OCI-LY1 (cell line): ENCODE measurements around the gene PTK7.

Source experiments
- H2AFZ ChIP-seq: fragments of 200-600 bp; sonication (generic), shearing (Covaris generic); 2 replicates; pipeline ENCODE4 v1.6.0; 2014; ENCODE audit warnings: antibody characterized with exemption, mild to moderate bottlenecking, low read length
- H3F3A ChIP-seq: fragments of 200-600 bp; sonication (generic), shearing (Covaris generic); 2 replicates; pipeline ENCODE4 v1.6.0; 2014; ENCODE audit warnings: mild to moderate bottlenecking, antibody characterized with exemption, low read length, moderate library complexity; ENCODE audit not compliant: insufficient read depth
- H3K27ac ChIP-seq: fragments of 200-600 bp; sonication (generic); 2 replicates; pipeline ENCODE4 v1.5.1; 2014; ENCODE audit warnings: low read length, mixed run types, mild to moderate bottlenecking, low read depth; ENCODE audit not compliant: poor library complexity, severe bottlenecking
- H3K27me3 ChIP-seq: fragments of 200-600 bp; sonication (generic); 2 replicates; pipeline ENCODE4 v1.6.0; 2014; ENCODE audit warnings: antibody characterized with exemption, mild to moderate bottlenecking, low read length, moderate library complexity; ENCODE audit not compliant: insufficient read depth
- H3K36me3 ChIP-seq: fragments of 200-600 bp; sonication (generic); 2 replicates; pipeline ENCODE4 v1.6.1; 2014; ENCODE audit warnings: mild to moderate bottlenecking, antibody characterized with exemption, low read length, moderate library complexity, mixed read lengths; ENCODE audit not compliant: insufficient read depth
- H3K4me1 ChIP-seq: fragments of 200-600 bp; sonication (generic); 2 replicates; pipeline ENCODE4 v1.5.1; 2014; ENCODE audit warnings: mild to moderate bottlenecking, low read length, moderate library complexity; ENCODE audit not compliant: insufficient read depth, severe bottlenecking
- H3K4me2 ChIP-seq: fragments of 200-600 bp; sonication (generic), shearing (Covaris generic); 2 replicates; pipeline ENCODE4 v1.6.1; 2014; ENCODE audit warnings: low read length
- H3K4me3 ChIP-seq: fragments of 200-600 bp; sonication (generic); 2 replicates; pipeline ENCODE4 v1.5.1; 2014; ENCODE audit warnings: low read length, low read depth, mild to moderate bottlenecking, mixed read lengths; ENCODE audit not compliant: poor library complexity, severe bottlenecking
- H3K79me2 ChIP-seq: fragments of 200-600 bp; shearing (Covaris generic); 2 replicates; pipeline ENCODE4 v1.6.1; 2016; ENCODE audit warnings: mixed run types, low read length, mixed read lengths; ENCODE audit not compliant: insufficient read depth
- H3K9ac ChIP-seq: fragments of 200-600 bp; sonication (generic), shearing (Covaris generic); 2 replicates; pipeline ENCODE4 v1.6.1; 2014; ENCODE audit warnings: mild to moderate bottlenecking, low read length, mixed read lengths
- H3K9me2 ChIP-seq: fragments of 200-600 bp; sonication (generic), shearing (Covaris generic); 2 replicates; pipeline ENCODE4 v1.6.1; 2014; ENCODE audit warnings: low read depth, mild to moderate bottlenecking, low read length, mixed read lengths
- H3K9me3 ChIP-seq: fragments of 200-600 bp; shearing (Covaris generic); 2 replicates; pipeline ENCODE4 v1.6.1; 2014; ENCODE audit warnings: low read length, mixed read lengths
- H4K20me1 ChIP-seq: fragments of 200-600 bp; sonication (generic), shearing (Covaris generic); 2 replicates; pipeline ENCODE4 v1.6.0; 2016; ENCODE audit warnings: mild to moderate bottlenecking, low read length; ENCODE audit not compliant: insufficient read depth
- CTCF ChIP-seq: fragments of 200-600 bp; sonication (generic), shearing (Covaris generic); IDR thresholded peaks from 2 replicates; pipeline ENCODE4 v1.5.1; 2017; ENCODE audit warnings: mild to moderate bottlenecking, antibody characterized with exemption, low read length, moderate library complexity, mixed read lengths
- EZH2 ChIP-seq: fragments of 200-600 bp; sonication (generic), shearing (Covaris generic); IDR thresholded peaks from 2 replicates; pipeline ENCODE4 v1.8.0; 2017; ENCODE audit warnings: borderline replicate concordance, mixed run types, mild to moderate bottlenecking, antibody characterized with exemption, low read length, moderate library complexity, mixed read lengths

The PTK7 gene

GRCh38 chr6:43207286-43207685 lies 131.2 kb downstream of the PTK7 start:
- H3K79me2 ChIP-seq, result no peaks in the 10 kb centered on the region
- no peak overlapping the region for H3K27ac ChIP-seq
- H4K20me1 ChIP-seq, result no peaks in the 10 kb centered on the region
- no peak for TF ChIP-seq EZH2
- TF ChIP-seq CTCF, result no peak
- no peak overlapping the region for H2AFZ ChIP-seq
- H3K27me3 ChIP-seq, result no peaks in the 10 kb centered on the region
- H3K4me3 ChIP-seq, result no peak overlapping the region
- no peaks in the 10 kb centered on the region for H3K4me1 ChIP-seq
- no peak overlapping the region for H3K9ac ChIP-seq
- no peaks in the 10 kb centered on the region for H3K9me2 ChIP-seq
- H3K9me3 ChIP-seq, result no peaks in the 10 kb centered on the region
- H3K36me3 ChIP-seq, result peaks cover 11% of the 10 kb centered on the region
- no peaks in the 10 kb centered on the region for H3F3A ChIP-seq
- H3K4me2 ChIP-seq, result no peak overlapping the region
